SH-SY5Y (cell line): ENCODE data around the gene CYP27A1.

Source experiments
- GATA2 ChIP-seq: IDR thresholded peaks from 2 replicates; pipeline ENCODE4 v1.6.1; 2011; ENCODE audit warnings: mild to moderate bottlenecking, low read depth, low read length
- GATA3 ChIP-seq: IDR thresholded peaks from 2 replicates; pipeline ENCODE4 v1.6.1; 2011; ENCODE audit warnings: low read depth, mild to moderate bottlenecking, low read length, moderate library complexity

GRCh38 chr2:218851286-218851685, 69.3 kb downstream of the CYP27A1 start:
- TF ChIP-seq GATA3, result no peak
- no peak for TF ChIP-seq GATA2
